Measurements from ENCODE around the gene SGO1.

Gene SGO1

GRCh38 chr3:20148466-20148865, 37.5 kb downstream of the SGO1 start:
- no peak for TF ChIP-seq FOXP2 (optimal IDR thresholded peaks at IDR 0.05; ENCODE audit: borderline replicate concordance, extremely low read depth, extremely low read length, insufficient read depth)
- no peak for TF ChIP-seq POLR2AphosphoS5 (IDR thresholded peaks at IDR 0.05; ENCODE audit: low read depth, low read length)
- TF ChIP-seq REST (IDR thresholded peaks at IDR 0.05; ENCODE audit: insufficient read depth in 1 of 2, low read depth in 2 of 2, low read length in 2 of 2) = no peak
- no peak for TF ChIP-seq TAF1 (IDR thresholded peaks at IDR 0.05; ENCODE audit: borderline replicate concordance, insufficient read depth, low read length)
- no peak for TF ChIP-seq SIN3A (IDR thresholded peaks at IDR 0.05; ENCODE audit: borderline replicate concordance, insufficient read depth, low read length)

GRCh38 chr3:20147361-20147760, 38.6 kb downstream of the SGO1 start:
- TF ChIP-seq SIN3A (IDR thresholded peaks at IDR 0.05; ENCODE audit: borderline replicate concordance, insufficient read depth, low read length) (no peak), POLR2AphosphoS5 (IDR thresholded peaks at IDR 0.05; ENCODE audit: low read depth, low read length) (no peak), TAF1 (IDR thresholded peaks at IDR 0.05; ENCODE audit: borderline replicate concordance, insufficient read depth, low read length) (no peak), REST (IDR thresholded peaks at IDR 0.05; ENCODE audit: insufficient read depth in 1 of 2, low read depth in 2 of 2, low read length in 2 of 2) (no peak), FOXP2 (optimal IDR thresholded peaks at IDR 0.05; ENCODE audit: borderline replicate concordance, extremely low read depth, extremely low read length, insufficient read depth) (no peak)

- TF ChIP-seq FOXP2 (optimal IDR thresholded peaks at IDR 0.05; ENCODE audit: borderline replicate concordance, extremely low read depth, extremely low read length, insufficient read depth) (no peak), TAF1 (IDR thresholded peaks at IDR 0.05; ENCODE audit: borderline replicate concordance, insufficient read depth, low read length) (no peak), POLR2AphosphoS5 (IDR thresholded peaks at IDR 0.05; ENCODE audit: low read depth, low read length) (no peak), SIN3A (IDR thresholded peaks at IDR 0.05; ENCODE audit: borderline replicate concordance, insufficient read depth, low read length) (no peak), REST (IDR thresholded peaks at IDR 0.05; ENCODE audit: insufficient read depth in 1 of 2, low read depth in 2 of 2, low read length in 2 of 2) (no peak)
Observed at GRCh38 chr3:20146301-20146700, 39.7 kb downstream of the SGO1 start.

GRCh38 chr3:20145874-20146273, 40.1 kb downstream of the SGO1 start:
- no peak for TF ChIP-seq REST (IDR thresholded peaks at IDR 0.05; ENCODE audit: insufficient read depth in 1 of 2, low read depth in 2 of 2, low read length in 2 of 2)
- TF ChIP-seq SIN3A (IDR thresholded peaks at IDR 0.05; ENCODE audit: borderline replicate concordance, insufficient read depth, low read length) = no peak
- no peak for TF ChIP-seq POLR2AphosphoS5 (IDR thresholded peaks at IDR 0.05; ENCODE audit: low read depth, low read length)
- TF ChIP-seq TAF1 (IDR thresholded peaks at IDR 0.05; ENCODE audit: borderline replicate concordance, insufficient read depth, low read length) = no peak
- no peak for TF ChIP-seq FOXP2 (optimal IDR thresholded peaks at IDR 0.05; ENCODE audit: borderline replicate concordance, extremely low read depth, extremely low read length, insufficient read depth)

- TF ChIP-seq SIN3A (IDR thresholded peaks at IDR 0.05; ENCODE audit: borderline replicate concordance, insufficient read depth, low read length) (no peak), TAF1 (IDR thresholded peaks at IDR 0.05; ENCODE audit: borderline replicate concordance, insufficient read depth, low read length) (no peak), REST (IDR thresholded peaks at IDR 0.05; ENCODE audit: insufficient read depth in 1 of 2, low read depth in 2 of 2, low read length in 2 of 2) (no peak), POLR2AphosphoS5 (IDR thresholded peaks at IDR 0.05; ENCODE audit: low read depth, low read length) (no peak), FOXP2 (optimal IDR thresholded peaks at IDR 0.05; ENCODE audit: borderline replicate concordance, extremely low read depth, extremely low read length, insufficient read depth) (no peak)
Observed at GRCh38 chr3:20143519-20143918, 42.5 kb downstream of the SGO1 start.

All from PFSK-1 (cell line).